ENCODE measurements around the gene CEP78.
A peak's percentile ranks its signal among the peaks of the same experiment; 100 is the strongest.

DNA sequence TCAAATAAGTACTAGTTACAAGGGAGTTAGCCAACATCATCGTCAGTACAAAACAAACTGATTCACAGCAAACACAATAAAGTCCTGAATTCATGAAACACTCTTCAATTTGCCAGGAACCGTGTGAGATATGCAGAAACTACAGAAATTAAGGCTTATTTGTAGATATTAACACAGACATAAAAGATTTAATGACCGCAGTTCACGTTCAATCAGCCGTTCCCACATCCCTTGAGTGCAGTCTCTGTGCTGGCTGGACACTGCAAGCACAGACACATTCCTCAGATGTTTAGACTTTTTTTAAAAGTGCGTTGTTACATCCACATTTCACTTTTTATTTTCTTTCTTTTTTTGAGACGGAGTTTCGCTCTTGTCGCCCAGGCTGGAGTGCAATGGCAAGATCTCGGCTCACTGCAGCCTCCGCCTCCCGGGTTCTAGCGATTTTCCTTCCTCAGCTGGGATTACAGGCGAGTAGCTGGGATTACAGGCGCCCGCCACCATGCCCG, 566 bp upstream of the CEP78 start:
- no peak for TF ChIP-seq YY1 (tag by site-specific recombination; IDR thresholded peaks at IDR 0.05)
- TF ChIP-seq ZNF394 (tag by site-specific recombination; IDR thresholded peaks at IDR 0.05; ENCODE audit: borderline replicate concordance), result peak; percentile 79; the same call in 1 of the 2 replicates
- no peak for TF ChIP-seq REST (tag by site-specific recombination; IDR thresholded peaks at IDR 0.05)
- TF ChIP-seq, protein P1, sequence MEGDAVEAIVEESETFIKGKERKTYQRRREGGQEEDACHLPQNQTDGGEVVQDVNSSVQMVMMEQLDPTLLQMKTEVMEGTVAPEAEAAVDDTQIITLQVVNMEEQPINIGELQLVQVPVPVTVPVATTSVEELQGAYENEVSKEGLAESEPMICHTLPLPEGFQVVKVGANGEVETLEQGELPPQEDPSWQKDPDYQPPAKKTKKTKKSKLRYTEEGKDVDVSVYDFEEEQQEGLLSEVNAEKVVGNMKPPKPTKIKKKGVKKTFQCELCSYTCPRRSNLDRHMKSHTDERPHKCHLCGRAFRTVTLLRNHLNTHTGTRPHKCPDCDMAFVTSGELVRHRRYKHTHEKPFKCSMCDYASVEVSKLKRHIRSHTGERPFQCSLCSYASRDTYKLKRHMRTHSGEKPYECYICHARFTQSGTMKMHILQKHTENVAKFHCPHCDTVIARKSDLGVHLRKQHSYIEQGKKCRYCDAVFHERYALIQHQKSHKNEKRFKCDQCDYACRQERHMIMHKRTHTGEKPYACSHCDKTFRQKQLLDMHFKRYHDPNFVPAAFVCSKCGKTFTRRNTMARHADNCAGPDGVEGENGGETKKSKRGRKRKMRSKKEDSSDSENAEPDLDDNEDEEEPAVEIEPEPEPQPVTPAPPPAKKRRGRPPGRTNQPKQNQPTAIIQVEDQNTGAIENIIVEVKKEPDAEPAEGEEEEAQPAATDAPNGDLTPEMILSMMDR (tag by site-specific recombination; IDR thresholded peaks at IDR 0.05), result no peak
- TF ChIP-seq, protein P2, sequence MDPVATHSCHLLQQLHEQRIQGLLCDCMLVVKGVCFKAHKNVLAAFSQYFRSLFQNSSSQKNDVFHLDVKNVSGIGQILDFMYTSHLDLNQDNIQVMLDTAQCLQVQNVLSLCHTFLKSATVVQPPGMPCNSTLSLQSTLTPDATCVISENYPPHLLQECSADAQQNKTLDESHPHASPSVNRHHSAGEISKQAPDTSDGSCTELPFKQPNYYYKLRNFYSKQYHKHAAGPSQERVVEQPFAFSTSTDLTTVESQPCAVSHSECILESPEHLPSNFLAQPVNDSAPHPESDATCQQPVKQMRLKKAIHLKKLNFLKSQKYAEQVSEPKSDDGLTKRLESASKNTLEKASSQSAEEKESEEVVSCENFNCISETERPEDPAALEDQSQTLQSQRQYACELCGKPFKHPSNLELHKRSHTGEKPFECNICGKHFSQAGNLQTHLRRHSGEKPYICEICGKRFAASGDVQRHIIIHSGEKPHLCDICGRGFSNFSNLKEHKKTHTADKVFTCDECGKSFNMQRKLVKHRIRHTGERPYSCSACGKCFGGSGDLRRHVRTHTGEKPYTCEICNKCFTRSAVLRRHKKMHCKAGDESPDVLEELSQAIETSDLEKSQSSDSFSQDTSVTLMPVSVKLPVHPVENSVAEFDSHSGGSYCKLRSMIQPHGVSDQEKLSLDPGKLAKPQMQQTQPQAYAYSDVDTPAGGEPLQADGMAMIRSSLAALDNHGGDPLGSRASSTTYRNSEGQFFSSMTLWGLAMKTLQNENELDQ (tag by site-specific recombination; IDR thresholded peaks at IDR 0.05; ENCODE audit: low read depth), result no peak
- TF ChIP-seq ZBTB1 (tag by site-specific recombination; IDR thresholded peaks at IDR 0.05), result no peak
- no peak for TF ChIP-seq ZFP41 (tag by site-specific recombination; IDR thresholded peaks at IDR 0.05; ENCODE audit: borderline replicate concordance)
- no peak for TF ChIP-seq BCL11A (tag by site-specific recombination; IDR thresholded peaks at IDR 0.05; ENCODE audit: low read depth)
- no peak for TF ChIP-seq ZNF777 (tag by site-specific recombination; IDR thresholded peaks at IDR 0.05; ENCODE audit: borderline replicate concordance)
- no peak for TF ChIP-seq HOXA7 (CRISPR knock-in tag; IDR thresholded peaks at IDR 0.05; ENCODE audit: borderline replicate concordance)

Data from HEK293 (cell line).